T-cell (primary cell): Measurements from ENCODE around the gene TRIM10. TPM values are rescaled to one million over a fixed set of nuclear protein-coding genes. Genes with fewer than 3 reads are reported as not detected.

Experiments
- ATAC-seq, 4 experiments: fragments of 200-7000 bp in 3 of 4; fragments of 150-1000 bp in 1 of 4; cut with Tn5 transposase; replicated peaks in 1 of 4; 1 replicate in 3 of 4; 2 replicates in 1 of 4; pipeline ENCODE4 v1.10.0; 2021; ENCODE audit warnings: moderate library complexity in 3 of 4, mild to moderate bottlenecking in 2 of 4, moderate number of reproducible peaks in 1 of 4
- CTCF ChIA-PET, 2 donors: fragments of 300-600 bp; sonication (Branson Sonifier 250); formaldehyde crosslinking; loops; one replicate each; lab custom pipeline; 2022; ENCODE audit warnings: antibody characterized with exemption in 2 of 2; lab: Charles Lee
- POLR2A ChIA-PET, 2 donors: fragments of 300-600 bp; sonication (Branson Sonifier 250); formaldehyde crosslinking; loops; one replicate each; lab custom pipeline; 2022; ENCODE audit warnings: antibody characterized with exemption in 2 of 2; lab: Charles Lee
- DNase-seq, 35 experiments: peaks; one replicate each; pipeline versions ENCODE4 v3.0.0 to v3.0.0-alpha.2; 2013 to 2023
- H3K27ac ChIP-seq: one replicate; pipeline ENCODE4 v1.5.1; 2013; ENCODE audit warnings: low read length
- H3K27me3 ChIP-seq, 2 experiments: replicated peaks in 1 of 2; 1 replicate in 1 of 2; 2 replicates in 1 of 2; pipeline versions ENCODE4 v1.6.1 to v1.7.0; 2013; ENCODE audit warnings: low read length in 1 of 2, mixed read lengths in 1 of 2; ENCODE audit not compliant: control insufficient read depth in 2 of 2, insufficient read depth in 2 of 2; ENCODE audit errors: extremely low read depth in 1 of 2
- H3K36me3 ChIP-seq, 2 donors: 1 replicate in 1 of 2; 2 replicates in 1 of 2; pipeline versions ENCODE4 v1.6.1 to v1.7.0; 2013; ENCODE audit warnings: low read length in 1 of 2; ENCODE audit not compliant: control insufficient read depth in 2 of 2, insufficient read depth in 1 of 2; ENCODE audit errors: extremely low read depth in 1 of 2
- H3K4me1 ChIP-seq, 2 experiments: 1 replicate in 1 of 2; 2 replicates in 1 of 2; pipeline versions ENCODE4 v1.6.1 to v1.7.0; 2013; ENCODE audit warnings: low read length in 2 of 2, mixed read lengths in 1 of 2; ENCODE audit not compliant: insufficient read depth in 2 of 2, control insufficient read depth in 1 of 2; ENCODE audit errors: extremely low read depth in 1 of 2
- H3K4me3 ChIP-seq, 2 donors: 1 replicate in 1 of 2; 2 replicates in 1 of 2; pipeline versions ENCODE4 v1.5.1 to v1.7.0; 2013; ENCODE audit warnings: mild to moderate bottlenecking in 2 of 2, low read length in 1 of 2, moderate library complexity in 1 of 2; ENCODE audit not compliant: control insufficient read depth in 1 of 2; ENCODE audit errors: extremely low read depth in 1 of 2
- H3K9me3 ChIP-seq: 2 replicates; pipeline ENCODE4 v1.7.0; 2013
- H3K27ac Mint-ChIP-seq, 2 donors: one replicate each; pipeline ENCODE4 v1.8.0; 2020 to 2021; ENCODE audit warnings: mild to moderate bottlenecking in 2 of 2, mixed read lengths in 2 of 2
- H3K27me3 Mint-ChIP-seq, 2 donors: one replicate each; pipeline ENCODE4 v1.8.0; 2021 to 2022; ENCODE audit warnings: mixed read lengths in 2 of 2
- H3K36me3 Mint-ChIP-seq: one replicate; pipeline ENCODE4 v1.8.0; 2021; ENCODE audit warnings: mixed read lengths
- H3K4me1 Mint-ChIP-seq, 3 donors: one replicate each; pipeline ENCODE4 v1.8.0; 2020 to 2022; ENCODE audit warnings: mixed read lengths in 3 of 3, mild to moderate bottlenecking in 1 of 3
- H3K4me3 Mint-ChIP-seq, 3 donors: one replicate each; pipeline ENCODE4 v1.8.0; 2020 to 2022; ENCODE audit warnings: mild to moderate bottlenecking in 3 of 3, mixed read lengths in 3 of 3, moderate library complexity in 3 of 3
- H3K9me3 Mint-ChIP-seq, 3 donors: one replicate each; pipeline ENCODE4 v1.8.0; 2020 to 2022; ENCODE audit warnings: mixed read lengths in 3 of 3
- WGBS: methylation state at CpG from one replicate; pipeline ENCODE4 v1.1.5; 2013; ENCODE audit warnings: missing lambda C conversion rate; ENCODE audit not compliant: insufficient coverage; 5-methylcytosine and 5-hydroxymethylcytosine counted together
- total RNA-seq, 35 experiments: library from RNA in 6 of 35; stranded (reverse) in 6 of 35; fragments of 120-200 nt in 1 of 35; gene quantifications; one replicate each; pipeline versions ENCODE4 v1.2.1 to v1.2.4 and lab custom pipeline; 2013 to 2026

The TRIM10 gene
- total RNA-seq, 5 donors from 2014 or later (not counting 1 experiment from before 2014, with no cell fraction given): not detected

DNA sequence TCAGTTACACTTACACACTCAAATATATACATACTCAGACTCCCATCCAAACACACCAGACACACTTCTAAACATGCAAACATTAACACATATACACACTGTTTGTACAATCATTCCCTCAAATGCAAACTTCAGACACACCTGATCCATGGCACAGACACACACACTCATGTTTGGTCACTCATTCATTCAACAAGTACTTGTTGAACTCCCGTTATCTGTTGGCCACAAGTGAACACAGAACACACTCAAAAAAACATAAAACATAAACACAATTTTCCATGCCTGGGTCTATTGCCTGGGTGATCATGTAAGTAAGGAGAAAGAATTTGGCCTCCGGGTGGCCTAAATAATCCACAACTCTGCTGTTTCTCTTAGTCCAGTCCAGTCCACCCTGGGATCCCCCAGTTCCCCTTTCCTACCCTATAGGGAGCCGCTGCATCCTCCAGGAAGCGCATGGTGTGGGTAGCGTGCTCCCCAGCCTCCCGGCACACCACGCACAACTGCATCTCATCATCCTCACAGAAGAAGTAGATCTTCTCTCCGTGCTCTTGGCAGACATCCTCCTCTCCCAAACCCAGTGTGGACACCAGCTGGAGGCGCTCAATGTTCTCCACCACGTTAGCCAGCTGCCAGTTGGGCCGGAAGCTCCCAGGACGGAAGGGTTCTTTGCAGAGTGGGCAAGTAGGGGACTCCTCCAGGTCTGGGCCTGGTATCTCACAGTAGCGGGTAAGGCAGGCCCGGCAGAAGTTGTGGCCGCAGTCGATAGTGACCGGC is 815 bp downstream of the TRIM10 start:
- Mint-ChIP-seq H3K36me3 (no peaks in the 10 kb centered on the region), H3K27me3 (peaks cover 22 to 27% of the 10 kb centered on the region in 2 donors), H3K9me3 (no peaks in the 10 kb centered on the region), H3K27ac (no peak overlapping the region), H3K4me1 (peaks cover 7 to 10% (median 10%) of the 10 kb centered on the region in 3 donors), H3K4me3 (no peak overlapping the region)
- WGBS: 93% methylated on average over 15 of the region's 17 CpGs
- DNase-seq (no peak), ATAC-seq (no peak)
- H3K4me3 ChIP-seq: no peak overlapping the region
- CTCF ChIA-PET: interaction anchor here in 1 of 2 donors (0.6 kb wide), 1 partner anchor 15 kb away, joined by 3 read pairs; no protein-coding TSS in a partner anchor
- POLR2A ChIA-PET: no interaction called here
- peaks cover 0 to 29% of the 10 kb centered on the region in 2 experiments for H3K27me3 ChIP-seq
- H3K36me3 ChIP-seq: no peaks in the 10 kb centered on the region
- H3K9me3 ChIP-seq: no peaks in the 10 kb centered on the region
- no peak overlapping the region for H3K27ac ChIP-seq
- H3K4me1 ChIP-seq: peaks cover 0 to 8% of the 10 kb centered on the region in 2 experiments

GRCh38 chr6:30158475-30159040 is 2.5 kb downstream of the TRIM10 start:
- CTCF ChIA-PET: no interaction called here
- H3K27me3 ChIP-seq: peaks cover 0 to 33% of the 10 kb centered on the region in 2 experiments

DNA sequence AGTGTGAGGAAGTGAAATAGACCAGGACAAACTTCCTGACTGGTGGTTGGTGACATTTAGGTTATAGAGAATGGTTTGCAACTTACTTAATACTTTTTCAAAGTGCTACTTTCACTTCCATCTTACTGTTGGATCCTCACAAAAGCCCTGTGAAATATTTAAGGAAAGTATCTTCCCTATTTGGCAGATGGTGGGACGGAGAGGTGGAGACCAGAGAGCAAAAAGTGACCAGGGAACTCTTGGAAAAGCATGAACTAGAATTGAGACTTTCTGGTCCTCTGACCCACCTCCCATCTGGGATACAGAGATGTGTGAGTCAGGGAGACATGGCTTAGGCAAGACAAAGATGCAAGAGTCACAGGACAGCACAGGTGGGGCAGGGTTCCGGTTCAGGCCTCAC is 3.0 kb downstream of the TRIM10 start:
- no CpG with 5 or more reads among the region's 2 CpGs for WGBS
- H3K27me3 Mint-ChIP-seq: peaks cover 34 to 36% of the 10 kb centered on the region in 2 donors
- H3K9me3 Mint-ChIP-seq: no peaks in the 10 kb centered on the region
- DNase-seq (no peak), ATAC-seq (no peak)
- H3K36me3 Mint-ChIP-seq: no peaks in the 10 kb centered on the region
- Histone ChIP-seq H3K36me3 (no peaks in the 10 kb centered on the region), H3K4me1 (peaks cover 0 to 2% of the 10 kb centered on the region in 2 experiments), H3K27ac (no peak overlapping the region), H3K4me3 (no peak overlapping the region), H3K9me3 (no peaks in the 10 kb centered on the region), H3K27me3 (peaks cover 0 to 31% of the 10 kb centered on the region in 2 experiments)
- peaks cover 0 to 5% (median 5%) of the 10 kb centered on the region in 3 donors for H3K4me1 Mint-ChIP-seq
- CTCF ChIA-PET: no interaction called here
- POLR2A ChIA-PET: no interaction called here
- no peak overlapping the region for H3K27ac Mint-ChIP-seq
- no peak overlapping the region for H3K4me3 Mint-ChIP-seq

More at GRCh38 chr6:30158475-30159040, 2.5 kb downstream of the TRIM10 start:
- H3K36me3 ChIP-seq: no peaks in the 10 kb centered on the region
- peaks cover 29 to 31% of the 10 kb centered on the region in 2 donors for H3K27me3 Mint-ChIP-seq
- DNase-seq (no peak), ATAC-seq (no peak)
- H3K4me1 ChIP-seq: peaks cover 0 to 8% of the 10 kb centered on the region in 2 experiments
- no peak overlapping the region for H3K27ac Mint-ChIP-seq
- H3K9me3 ChIP-seq: no peaks in the 10 kb centered on the region
- H3K9me3 Mint-ChIP-seq: no peaks in the 10 kb centered on the region
- H3K4me3 ChIP-seq: no peak overlapping the region
- H3K36me3 Mint-ChIP-seq: no peaks in the 10 kb centered on the region
- POLR2A ChIA-PET: interaction anchor here in 1 of 2 donors (0.5 kb wide), 1 partner anchor 34 kb away, joined by 3 read pairs; no protein-coding TSS in a partner anchor
- H3K27ac ChIP-seq: no peak overlapping the region
- H3K4me3 Mint-ChIP-seq: no peak overlapping the region
- WGBS: no CpG with 5 or more reads among the region's 3 CpGs
- peaks cover 5 to 10% (median 10%) of the 10 kb centered on the region in 3 donors for H3K4me1 Mint-ChIP-seq

GRCh38 chr6:30157581-30157980 is 3.4 kb downstream of the TRIM10 start:
- H3K4me1 ChIP-seq: no peaks in the 10 kb centered on the region
- no peak for DNase-seq
- peaks cover 34 to 37% of the 10 kb centered on the region in 2 donors for H3K27me3 Mint-ChIP-seq
- H3K9me3 ChIP-seq: no peaks in the 10 kb centered on the region
- no peaks in the 10 kb centered on the region for H3K9me3 Mint-ChIP-seq
- peaks cover 0 to 31% of the 10 kb centered on the region in 2 experiments for H3K27me3 ChIP-seq
- no peaks in the 10 kb centered on the region for H3K36me3 ChIP-seq
- CTCF ChIA-PET: no interaction called here
- no peak overlapping the region for H3K4me3 ChIP-seq
- no peak overlapping the region for H3K27ac ChIP-seq
- H3K36me3 Mint-ChIP-seq: no peaks in the 10 kb centered on the region
- H3K4me1 Mint-ChIP-seq: peaks cover 0 to 4% (median 3%) of the 10 kb centered on the region in 3 donors
- H3K27ac Mint-ChIP-seq: no peak overlapping the region
- H3K4me3 Mint-ChIP-seq: no peak overlapping the region
- ATAC-seq: no peak
- POLR2A ChIA-PET: no interaction called here

DNA sequence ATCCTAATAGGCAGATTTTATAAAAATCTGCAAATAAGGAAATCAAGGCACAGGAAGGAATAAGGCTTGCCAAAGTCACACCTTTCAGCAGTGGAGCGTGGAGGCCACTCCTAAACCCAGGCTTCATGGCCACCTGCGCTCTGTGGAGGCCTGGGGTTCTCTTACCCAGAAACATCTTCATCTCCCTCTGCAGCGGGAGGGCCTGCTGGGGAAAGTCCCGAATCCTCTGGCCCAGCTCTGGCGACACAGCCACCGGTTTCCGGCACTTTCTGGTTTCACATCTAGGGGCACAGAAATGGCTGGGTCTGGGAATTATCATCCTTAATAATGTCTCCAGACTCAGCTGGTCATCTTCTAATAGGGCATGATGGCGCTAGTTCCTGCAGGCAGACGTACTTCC is 4.2 kb downstream of the TRIM10 start:
- peaks cover 0 to under 1% (median 0%) of the 10 kb centered on the region in 3 donors for H3K4me1 Mint-ChIP-seq
- Histone ChIP-seq H3K27me3 (peaks cover 0 to 31% of the 10 kb centered on the region in 2 experiments), H3K4me3 (no peak overlapping the region), H3K36me3 (no peaks in the 10 kb centered on the region), H3K9me3 (no peaks in the 10 kb centered on the region), H3K4me1 (no peaks in the 10 kb centered on the region), H3K27ac (no peak overlapping the region)
- CTCF ChIA-PET: no interaction called here
- no peaks in the 10 kb centered on the region for H3K36me3 Mint-ChIP-seq
- 77% methylated on average over 7 of the region's 9 CpGs for WGBS
- H3K27me3 Mint-ChIP-seq: peaks cover 32 to 37% of the 10 kb centered on the region in 2 donors
- H3K9me3 Mint-ChIP-seq: no peaks in the 10 kb centered on the region
- no peak overlapping the region for H3K4me3 Mint-ChIP-seq
- ATAC-seq (no peak), DNase-seq (no peak)
- no peak overlapping the region for H3K27ac Mint-ChIP-seq
- POLR2A ChIA-PET: no interaction called here

GRCh38 chr6:30156262-30156599 is 4.8 kb downstream of the TRIM10 start:
- POLR2A ChIA-PET: no interaction called here
- Mint-ChIP-seq H3K9me3 (no peaks in the 10 kb centered on the region), H3K36me3 (no peaks in the 10 kb centered on the region), H3K27ac (no peak overlapping the region), H3K4me1 (peaks cover 0 to 4% (median 4%) of the 10 kb centered on the region in 3 donors), H3K27me3 (peaks cover 32 to 37% of the 10 kb centered on the region in 2 donors), H3K4me3 (no peak overlapping the region)
- Histone ChIP-seq H3K9me3 (no peaks in the 10 kb centered on the region), H3K4me3 (no peak overlapping the region), H3K36me3 (no peaks in the 10 kb centered on the region), H3K4me1 (no peaks in the 10 kb centered on the region), H3K27ac (no peak overlapping the region), H3K27me3 (peaks cover 0 to 31% of the 10 kb centered on the region in 2 experiments)
- ATAC-seq: no peak
- CTCF ChIA-PET: no interaction called here
- no CpG with 5 or more reads among the region's 4 CpGs for WGBS
- DNase-seq: no peak
